HEK293 (cell line): Measurements from ENCODE around the gene CCDC73.

Experiments used
- CTCF ChIA-PET: fragments of 350-600 bp; formaldehyde crosslinking; extraction: SDS; loops from one replicate; lab custom pipeline; 2021; ENCODE audit warnings: antibody characterized with exemption; lab: Yijun Ruan, JAX
- POLR2A ChIA-PET: fragments of 300-600 bp; formaldehyde crosslinking; extraction: SDS; loops from one replicate; lab custom pipeline; 2020; ENCODE audit warnings: antibody characterized with exemption, inconsistent platforms; lab: Yijun Ruan, JAX
- H3K27ac ChIP-seq: fragments of 200-500 bp; sonication (Bioruptor generic); 2 replicates; pipeline ENCODE4 v1.5.1; 2014; ENCODE audit warnings: low read depth, low read length, control low read depth, inconsistent platforms; ENCODE audit errors: extremely low read depth
- H3K36me3 ChIP-seq, 2 experiments: fragments of 200-500 bp in 1 of 2; sonication (Bioruptor generic) in 1 of 2; 1 replicate in 1 of 2; 2 replicates in 1 of 2; pipeline ENCODE4 v1.5.1; 2014 to 2017; ENCODE audit warnings: inconsistent platforms in 2 of 2, low read length in 2 of 2; ENCODE audit not compliant: control insufficient read depth in 2 of 2, insufficient read depth in 1 of 2
- H3K4me1 ChIP-seq: fragments of 200-500 bp; sonication (Bioruptor generic); 2 replicates; pipeline ENCODE4 v1.5.1; 2014; ENCODE audit warnings: mild to moderate bottlenecking, low read length, inconsistent platforms; ENCODE audit not compliant: control insufficient read depth, insufficient read depth
- H3K4me3 ChIP-seq: 2 replicates; pipeline ENCODE4 v1.5.1; 2011; ENCODE audit warnings: low read depth, mild to moderate bottlenecking, control low read depth, low read length, moderate library complexity
- H3K9me3 ChIP-seq: fragments of 200-500 bp; sonication (Bioruptor generic); 2 replicates; pipeline ENCODE4 v1.5.1; 2014; ENCODE audit warnings: low read depth, low read length, inconsistent platforms; ENCODE audit not compliant: control insufficient read depth, insufficient read depth
- EGR2 ChIP-seq: fragments of 450-650 bp; formaldehyde crosslinking; IDR thresholded peaks from 2 replicates; pipeline ENCODE4 v1.5.1; 2016; ENCODE audit warnings: low read depth, missing biosample characterization, missing genetic modification characterization
- SP7 ChIP-seq: fragments of 450-650 bp; formaldehyde crosslinking; IDR thresholded peaks from 2 replicates; pipeline ENCODE4 v1.5.1; 2016; ENCODE audit warnings: missing biosample characterization, missing genetic modification characterization
- ZBTB1 ChIP-seq: fragments of 450-650 bp; formaldehyde crosslinking; IDR thresholded peaks from 2 replicates; pipeline ENCODE4 v1.5.1; 2016; ENCODE audit warnings: missing biosample characterization, missing genetic modification characterization
- ZBTB26 ChIP-seq: fragments of 450-650 bp; formaldehyde crosslinking; optimal IDR thresholded peaks from 2 replicates; pipeline ENCODE3; 2016; ENCODE audit warnings: missing biosample characterization, mild to moderate bottlenecking, missing genetic modification characterization
- ZNF10 ChIP-seq: fragments of 450-650 bp; formaldehyde crosslinking; IDR thresholded peaks from 2 replicates; pipeline ENCODE4 v1.5.1; 2017; ENCODE audit warnings: missing biosample characterization, missing genetic modification characterization
- ZNF132 ChIP-seq: fragments of 450-650 bp; formaldehyde crosslinking; IDR thresholded peaks from 2 replicates; pipeline ENCODE4 v1.5.1; 2017; ENCODE audit warnings: missing biosample characterization, missing genetic modification characterization, borderline replicate concordance
- ZNF18 ChIP-seq: fragments of 450-650 bp; formaldehyde crosslinking; IDR thresholded peaks from 2 replicates; pipeline ENCODE4 v1.5.1; 2016; ENCODE audit warnings: missing biosample characterization, missing genetic modification characterization
- ZNF214 ChIP-seq: fragments of 450-650 bp; formaldehyde crosslinking; IDR thresholded peaks from 2 replicates; pipeline ENCODE4 v1.5.1; 2017; ENCODE audit warnings: missing biosample characterization, mild to moderate bottlenecking, missing genetic modification characterization, borderline replicate concordance
- ZNF239 ChIP-seq: fragments of 450-650 bp; formaldehyde crosslinking; IDR thresholded peaks from 2 replicates; pipeline ENCODE4 v1.5.1; 2016; ENCODE audit warnings: missing biosample characterization, missing genetic modification characterization
- ZNF335 ChIP-seq: fragments of 450-650 bp; formaldehyde crosslinking; conservative IDR thresholded peaks from 2 replicates; pipeline ENCODE4 v1.5.1; 2016; ENCODE audit warnings: missing biosample characterization, missing genetic modification characterization
- ZNF354C ChIP-seq: fragments of 450-650 bp; formaldehyde crosslinking; IDR thresholded peaks from 2 replicates; pipeline ENCODE4 v1.5.1; 2016; ENCODE audit warnings: missing biosample characterization, missing genetic modification characterization, low read depth, borderline replicate concordance
- ZNF366 ChIP-seq: fragments of 450-650 bp; formaldehyde crosslinking; conservative IDR thresholded peaks from 2 replicates; pipeline ENCODE4 v1.5.1; 2016; ENCODE audit warnings: missing biosample characterization, missing genetic modification characterization
- ZNF549 ChIP-seq: fragments of 450-650 bp; IDR thresholded peaks from 2 replicates; pipeline ENCODE4 v1.5.1; 2018; ENCODE audit warnings: missing biosample characterization, missing genetic modification characterization, mild to moderate bottlenecking, inconsistent platforms, moderate library complexity
- ZNF558 ChIP-seq: fragments of 450-650 bp; formaldehyde crosslinking; IDR thresholded peaks from 2 replicates; pipeline ENCODE4 v1.5.1; 2016; ENCODE audit warnings: missing biosample characterization, missing genetic modification characterization
- ZNF561 ChIP-seq: fragments of 450-650 bp; IDR thresholded peaks from 2 replicates; pipeline ENCODE4 v1.5.1; 2018; ENCODE audit warnings: missing biosample characterization, missing genetic modification characterization, borderline replicate concordance
- ZNF585B ChIP-seq: fragments of 450-650 bp; formaldehyde crosslinking; IDR thresholded peaks from 2 replicates; pipeline ENCODE4 v1.5.1; 2016; ENCODE audit warnings: missing biosample characterization, missing genetic modification characterization
- ZNF623 ChIP-seq: fragments of 450-650 bp; formaldehyde crosslinking; IDR thresholded peaks from 2 replicates; pipeline ENCODE4 v1.5.1; 2016; ENCODE audit warnings: missing biosample characterization, missing genetic modification characterization
- ZNF645 ChIP-seq: fragments of 450-650 bp; formaldehyde crosslinking; IDR thresholded peaks from 2 replicates; pipeline ENCODE4; 2016; ENCODE audit warnings: missing biosample characterization, missing genetic modification characterization
- ZNF658 ChIP-seq: fragments of 450-650 bp; formaldehyde crosslinking; IDR thresholded peaks from 2 replicates; pipeline ENCODE4; 2016; ENCODE audit warnings: missing biosample characterization, missing genetic modification characterization
- ZNF670 ChIP-seq: fragments of 450-650 bp; formaldehyde crosslinking; IDR thresholded peaks from 2 replicates; pipeline ENCODE4 v1.5.1; 2016; ENCODE audit warnings: missing biosample characterization, missing genetic modification characterization, low read depth
- ZNF76 ChIP-seq: fragments of 450-650 bp; formaldehyde crosslinking; IDR thresholded peaks from 2 replicates; pipeline ENCODE4; 2016; ENCODE audit warnings: low read depth, missing biosample characterization, missing genetic modification characterization, borderline replicate concordance
- ZNF791 ChIP-seq: fragments of 450-650 bp; formaldehyde crosslinking; IDR thresholded peaks from 2 replicates; pipeline ENCODE4 v1.5.1; 2016; ENCODE audit warnings: missing biosample characterization, missing genetic modification characterization
- ZSCAN16 ChIP-seq: fragments of 450-650 bp; formaldehyde crosslinking; IDR thresholded peaks from 2 replicates; pipeline ENCODE4 v1.5.1; 2016; ENCODE audit warnings: missing biosample characterization, missing genetic modification characterization
- ZSCAN5A ChIP-seq: fragments of 450-650 bp; formaldehyde crosslinking; IDR thresholded peaks from 2 replicates; pipeline ENCODE4 v1.5.1; 2016; ENCODE audit warnings: missing biosample characterization, missing genetic modification characterization
- ZXDB ChIP-seq: fragments of 450-650 bp; formaldehyde crosslinking; IDR thresholded peaks from 2 replicates; pipeline ENCODE4 v1.5.1; 2016; ENCODE audit warnings: missing biosample characterization, missing genetic modification characterization
- TF ChIP-seq, protein P1 (sequence below): fragments of 450-650 bp; formaldehyde crosslinking; IDR thresholded peaks from 2 replicates; pipeline ENCODE4 v1.5.1; 2017; ENCODE audit warnings: missing biosample characterization, missing genetic modification characterization
- TF ChIP-seq, protein P2 (sequence below): fragments of 450-650 bp; formaldehyde crosslinking; IDR thresholded peaks from 2 replicates; pipeline ENCODE4 v1.5.1; 2016; ENCODE audit warnings: missing biosample characterization, missing genetic modification characterization, borderline replicate concordance

Gene CCDC73

DNA sequence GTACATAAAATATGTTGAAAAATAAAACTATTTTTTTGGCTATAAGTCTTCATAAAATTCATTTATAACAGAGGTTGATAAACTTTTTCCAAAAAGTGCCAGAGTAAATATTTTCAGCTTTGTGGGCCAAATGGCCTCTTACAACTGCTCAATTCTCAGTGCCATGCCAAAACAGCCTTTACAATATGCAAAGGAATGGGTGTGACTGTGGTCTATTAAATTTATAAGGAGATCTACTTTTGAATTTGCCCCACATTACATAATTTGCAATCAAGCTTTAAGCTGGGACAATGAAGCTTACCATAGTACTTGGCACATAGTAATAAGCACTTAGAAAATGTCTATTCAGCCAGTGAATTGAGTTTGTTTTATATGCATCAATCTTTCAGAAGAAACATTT is 188.2 kb downstream of the CCDC73 start:
- H3K27ac ChIP-seq = no peak overlapping the region
- H3K4me1 ChIP-seq = no peaks in the 10 kb centered on the region
- ChIA-PET CTCF (interaction anchor here (0.8 to 1.2 kb wide), 2 partner anchors 230 to 232 kb away, joined by 3 read pairs; no protein-coding TSS in a partner anchor), POLR2A (no interaction called here)
- no peak overlapping the region for H3K4me3 ChIP-seq
- no peaks in the 10 kb centered on the region for H3K9me3 ChIP-seq
- peaks cover 19 to 46% of the 10 kb centered on the region in 2 experiments for H3K36me3 ChIP-seq
- TF ChIP-seq ZNF658 (tag by site-specific recombination) = no peak
- TF ChIP-seq ZNF76 = no peak
- no peak for TF ChIP-seq ZNF354C (tag by site-specific recombination)
- TF ChIP-seq ZNF366 (tag by site-specific recombination) = no peak
- TF ChIP-seq, protein P1, sequence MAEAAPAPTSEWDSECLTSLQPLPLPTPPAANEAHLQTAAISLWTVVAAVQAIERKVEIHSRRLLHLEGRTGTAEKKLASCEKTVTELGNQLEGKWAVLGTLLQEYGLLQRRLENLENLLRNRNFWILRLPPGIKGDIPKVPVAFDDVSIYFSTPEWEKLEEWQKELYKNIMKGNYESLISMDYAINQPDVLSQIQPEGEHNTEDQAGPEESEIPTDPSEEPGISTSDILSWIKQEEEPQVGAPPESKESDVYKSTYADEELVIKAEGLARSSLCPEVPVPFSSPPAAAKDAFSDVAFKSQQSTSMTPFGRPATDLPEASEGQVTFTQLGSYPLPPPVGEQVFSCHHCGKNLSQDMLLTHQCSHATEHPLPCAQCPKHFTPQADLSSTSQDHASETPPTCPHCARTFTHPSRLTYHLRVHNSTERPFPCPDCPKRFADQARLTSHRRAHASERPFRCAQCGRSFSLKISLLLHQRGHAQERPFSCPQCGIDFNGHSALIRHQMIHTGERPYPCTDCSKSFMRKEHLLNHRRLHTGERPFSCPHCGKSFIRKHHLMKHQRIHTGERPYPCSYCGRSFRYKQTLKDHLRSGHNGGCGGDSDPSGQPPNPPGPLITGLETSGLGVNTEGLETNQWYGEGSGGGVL (tag by site-specific recombination) = no peak
- no peak for TF ChIP-seq ZNF549 (tag by site-specific recombination)
- TF ChIP-seq ZSCAN16 (tag by site-specific recombination) = no peak
- TF ChIP-seq ZNF585B = no peak
- TF ChIP-seq ZNF10 (tag by site-specific recombination) = no peak
- TF ChIP-seq, protein P2, sequence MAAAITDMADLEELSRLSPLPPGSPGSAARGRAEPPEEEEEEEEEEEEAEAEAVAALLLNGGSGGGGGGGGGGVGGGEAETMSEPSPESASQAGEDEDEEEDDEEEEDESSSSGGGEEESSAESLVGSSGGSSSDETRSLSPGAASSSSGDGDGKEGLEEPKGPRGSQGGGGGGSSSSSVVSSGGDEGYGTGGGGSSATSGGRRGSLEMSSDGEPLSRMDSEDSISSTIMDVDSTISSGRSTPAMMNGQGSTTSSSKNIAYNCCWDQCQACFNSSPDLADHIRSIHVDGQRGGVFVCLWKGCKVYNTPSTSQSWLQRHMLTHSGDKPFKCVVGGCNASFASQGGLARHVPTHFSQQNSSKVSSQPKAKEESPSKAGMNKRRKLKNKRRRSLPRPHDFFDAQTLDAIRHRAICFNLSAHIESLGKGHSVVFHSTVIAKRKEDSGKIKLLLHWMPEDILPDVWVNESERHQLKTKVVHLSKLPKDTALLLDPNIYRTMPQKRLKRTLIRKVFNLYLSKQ (tag by site-specific recombination) = no peak
- no peak for TF ChIP-seq ZNF132 (tag by site-specific recombination)
- TF ChIP-seq ZNF561 = no peak
- TF ChIP-seq EGR2 (tag by site-specific recombination) = no peak
- TF ChIP-seq ZSCAN5A = no peak
- TF ChIP-seq ZXDB (tag by site-specific recombination) = no peak
- TF ChIP-seq, all 188 proteins: peak for 0

DNA sequence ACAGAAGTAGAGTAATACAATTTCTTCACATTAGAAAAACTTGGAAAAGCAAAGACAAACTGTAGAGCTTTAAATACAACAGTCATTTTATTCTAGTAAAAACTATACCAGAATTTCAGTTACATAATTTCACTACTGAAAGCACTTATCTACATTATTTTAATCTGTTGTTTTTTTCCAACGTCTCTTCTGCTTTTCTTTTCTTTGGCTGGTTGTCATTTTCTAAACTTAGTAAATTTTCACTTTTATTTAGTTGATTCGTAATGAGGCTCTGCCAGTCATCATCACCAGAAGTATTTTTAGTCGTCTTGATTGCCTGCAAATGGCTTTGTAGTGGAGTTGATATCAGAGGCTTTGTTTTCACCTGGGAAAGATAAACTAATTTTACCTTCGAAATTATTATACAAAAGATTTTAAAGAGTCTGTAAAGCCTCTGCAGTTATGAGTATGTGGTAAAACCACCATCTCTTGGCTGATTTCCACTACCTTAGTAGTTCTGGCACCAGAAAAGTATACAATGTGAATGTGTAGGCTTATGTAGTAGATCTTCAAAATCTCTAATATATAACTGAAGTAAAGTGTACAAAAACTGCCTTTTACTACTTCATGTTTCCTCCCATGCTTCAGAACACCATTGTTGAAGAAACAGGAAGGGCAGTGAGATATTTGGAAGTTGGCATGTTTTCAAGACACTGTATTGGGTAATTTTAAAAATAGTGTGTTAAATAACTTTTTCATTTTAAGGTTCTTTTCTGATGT is 191.6 kb downstream of the CCDC73 start:
- Histone ChIP-seq H3K4me3 (no peak overlapping the region), H3K9me3 (no peaks in the 10 kb centered on the region), H3K36me3 (peaks cover 29 to 69% of the 10 kb centered on the region in 2 experiments), H3K4me1 (no peaks in the 10 kb centered on the region), H3K27ac (no peak overlapping the region)
- POLR2A ChIA-PET = no interaction called here
- CTCF ChIA-PET = no interaction called here
- no peak for TF ChIP-seq ZNF214 (tag by site-specific recombination)
- no peak for TF ChIP-seq ZNF335 (tag by site-specific recombination)
- TF ChIP-seq ZNF791 (tag by site-specific recombination) = no peak
- no peak for TF ChIP-seq ZXDB (tag by site-specific recombination)
- TF ChIP-seq ZNF558 (tag by site-specific recombination) = no peak
- no peak for TF ChIP-seq ZBTB1 (tag by site-specific recombination)
- no peak for TF ChIP-seq ZNF18 (tag by site-specific recombination)
- no peak for TF ChIP-seq ZNF239 (tag by site-specific recombination)
- no peak for TF ChIP-seq ZNF623 (tag by site-specific recombination)
- no peak for TF ChIP-seq ZBTB26
- no peak for TF ChIP-seq SP7 (tag by site-specific recombination)
- TF ChIP-seq ZNF670 (tag by site-specific recombination) = no peak
- no peak for TF ChIP-seq ZNF645 (tag by site-specific recombination)
